ENCODE results near the gene CYREN.

Gene CYREN

DNA sequence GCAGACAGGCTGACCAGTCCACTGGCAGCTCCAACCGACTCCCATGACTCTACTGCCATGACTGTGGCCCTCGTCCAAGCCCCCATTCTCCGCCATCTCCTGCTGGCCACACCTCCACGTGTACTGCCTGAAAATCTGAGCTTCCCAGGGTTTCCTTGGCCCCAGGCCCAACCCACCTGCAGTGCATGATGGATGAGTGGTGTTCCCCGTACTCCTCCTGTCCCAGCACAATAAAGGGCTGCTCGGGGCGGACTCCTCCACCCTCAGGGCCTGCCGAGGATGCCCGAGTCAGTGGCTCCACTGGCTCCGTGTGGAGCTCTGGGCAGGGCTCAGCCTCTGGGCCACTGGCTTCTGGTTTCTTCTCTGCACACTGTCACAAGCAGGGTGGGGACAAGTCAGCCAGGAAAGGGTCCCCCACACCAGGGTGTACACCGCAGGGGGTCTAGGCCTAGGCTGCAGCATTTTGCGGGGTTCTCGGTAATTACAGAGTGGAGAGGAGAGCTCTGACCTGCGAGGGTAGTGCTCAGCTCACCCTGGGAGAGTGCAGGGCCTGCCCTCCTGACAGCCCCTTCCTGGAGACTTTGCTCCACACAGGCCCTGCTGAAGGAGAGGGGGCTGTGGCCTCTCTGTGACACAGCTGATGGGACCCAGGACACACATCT, 25.6 kb upstream of the CYREN start:
- no peak for DNase-seq

- DNase-seq: no peak
These were observed 24.6 kb upstream of the CYREN start for GRCh38 chr7:135195156-135195555.

GRCh38 chr7:135194494-135195095, 24.1 kb upstream of the CYREN start:
- DNase-seq: no peak

DNA sequence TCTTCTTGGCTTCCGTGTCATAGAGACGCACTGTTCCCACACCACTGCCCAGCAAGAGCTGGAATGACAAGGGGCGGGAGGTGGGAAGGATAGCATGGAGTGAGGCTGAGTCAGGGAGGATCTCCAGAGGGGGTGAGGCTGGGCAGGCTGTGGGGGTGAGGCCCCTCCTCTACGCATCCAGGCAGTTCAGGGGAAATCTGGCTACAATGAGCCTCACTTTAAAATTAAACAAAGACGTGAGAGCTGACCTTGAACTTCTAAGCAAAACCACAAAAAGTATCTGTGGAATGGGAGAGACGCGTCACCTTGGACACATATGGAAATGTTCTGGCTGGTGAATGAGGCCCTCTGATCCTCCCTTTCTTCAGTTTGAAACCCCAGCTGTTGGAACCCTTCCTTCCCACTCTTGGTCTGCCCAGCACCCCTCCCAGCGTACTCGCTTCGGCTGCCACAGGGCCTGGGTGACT, 23.1 kb upstream of the CYREN start:
- no peak for DNase-seq

DNA sequence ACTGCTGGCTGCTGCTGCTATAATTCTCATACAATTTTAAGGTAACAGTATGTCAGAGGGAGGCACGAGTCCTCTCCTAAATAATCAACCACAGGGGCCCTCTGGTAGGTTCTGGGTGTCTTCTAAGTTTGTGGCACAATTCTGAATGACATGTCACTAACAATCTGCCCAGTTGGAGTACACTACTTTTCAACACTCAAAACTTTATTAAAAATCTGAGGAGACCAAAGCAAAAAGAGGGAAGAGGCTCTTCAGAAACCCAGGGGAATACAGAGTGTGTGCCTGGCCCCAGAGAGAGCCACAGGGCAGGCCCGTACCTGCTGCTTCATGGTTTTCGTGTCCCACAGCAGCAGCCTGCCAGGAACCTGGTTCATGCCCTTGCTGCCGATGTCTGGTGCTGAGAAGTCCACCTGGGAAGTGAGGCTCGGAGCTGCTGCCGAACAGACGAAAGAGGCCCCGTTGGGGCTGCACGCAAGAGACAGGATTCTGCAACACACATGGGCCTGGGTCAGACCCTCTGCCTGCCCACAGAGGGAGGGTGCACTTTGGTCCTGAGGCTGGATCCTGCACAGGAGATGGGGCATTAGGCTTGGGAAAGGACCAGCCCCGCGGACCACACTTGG, 22.5 kb upstream of the CYREN start:
- no peak for DNase-seq

GRCh38 chr7:135190703-135191102, 20.2 kb upstream of the CYREN start:
- DNase-seq: no peak

DNA sequence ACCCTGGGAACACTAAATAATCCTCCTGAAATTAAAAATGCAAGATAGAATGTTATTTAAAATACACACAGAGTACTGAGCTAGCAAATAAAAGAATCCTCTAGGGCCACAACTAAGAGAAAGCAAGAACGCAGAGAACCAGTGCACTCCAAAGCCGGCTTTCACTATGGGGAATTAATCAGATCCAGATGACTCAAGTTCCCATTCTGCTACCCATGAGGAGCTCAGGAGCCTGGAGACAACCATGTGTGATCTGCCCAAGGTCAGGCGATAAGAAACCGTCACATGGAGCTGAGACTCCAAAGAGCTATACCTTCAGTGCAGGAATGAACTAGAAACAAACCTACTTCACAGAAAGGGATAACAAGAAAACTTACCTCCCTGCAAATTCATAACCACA, 19.5 kb upstream of the CYREN start:
- DNase-seq: no peak

GRCh38 chr7:135189221-135189662, 18.7 kb upstream of the CYREN start:
- no peak for DNase-seq

- DNase-seq: no peak
These were observed 17.9 kb upstream of the CYREN start for GRCh38 chr7:135188298-135188984.

DNA sequence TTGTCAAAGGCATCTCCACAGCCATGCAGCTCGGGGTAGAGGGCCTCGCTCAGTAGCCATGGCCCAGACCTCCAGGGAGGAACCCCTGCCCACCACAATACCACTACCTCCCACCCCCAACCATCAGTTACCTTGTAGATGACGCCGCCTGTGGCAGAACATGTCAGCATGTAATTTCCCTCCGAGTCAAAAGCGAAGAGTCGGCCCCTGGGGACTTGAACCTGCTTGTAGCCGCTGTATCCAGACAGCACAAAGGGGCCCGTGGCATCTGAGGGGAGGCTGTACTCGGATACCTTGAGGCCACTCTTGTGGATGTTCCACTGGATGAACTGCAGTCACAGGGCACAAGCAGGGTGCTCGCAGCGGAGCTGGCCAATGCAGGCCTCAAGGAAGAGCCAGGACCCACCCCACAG, 16.3 kb upstream of the CYREN start:
- DNase-seq: no peak

- no peak for DNase-seq
These were observed 15.7 kb upstream of the CYREN start for GRCh38 chr7:135186261-135186540.

DNA sequence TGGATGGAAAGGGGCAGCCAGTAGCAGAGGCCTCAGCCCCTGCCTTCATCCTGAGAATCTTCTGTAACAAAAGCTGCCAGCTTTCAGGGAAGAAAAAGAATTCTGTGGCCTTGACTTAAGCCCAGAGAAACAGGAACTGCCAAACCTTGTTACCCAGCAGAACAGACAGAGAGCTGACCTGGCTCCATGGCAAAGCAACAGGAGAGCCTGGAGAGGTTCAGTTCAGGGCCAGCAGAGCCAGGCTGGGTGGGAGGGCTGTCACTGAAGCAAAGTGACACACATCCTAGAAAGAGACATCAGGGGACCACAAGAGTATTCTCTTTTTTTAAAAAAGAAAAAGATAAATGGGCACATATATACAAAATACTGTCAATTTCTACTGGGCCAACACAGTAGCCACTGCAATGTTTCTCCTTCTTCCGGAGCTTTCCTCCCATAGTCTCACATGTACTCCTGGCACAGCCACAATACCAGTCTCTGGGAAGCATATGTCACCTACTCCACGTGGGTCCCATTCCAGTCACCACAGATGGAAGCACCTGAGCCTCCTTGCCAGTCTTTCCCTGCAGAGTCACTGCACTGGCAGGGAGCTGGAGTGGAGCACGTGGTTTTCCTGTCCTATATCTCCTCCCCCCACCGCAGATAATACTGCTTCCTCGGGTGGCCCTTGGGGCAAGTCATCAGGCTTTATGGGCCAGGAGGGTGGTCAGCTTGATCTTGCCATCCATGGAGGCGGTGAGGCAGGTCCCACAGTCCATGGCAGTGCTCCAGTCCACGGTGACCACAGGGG, 15.2 kb upstream of the CYREN start:
- no peak for DNase-seq

GRCh38 chr7:135184254-135184841, 13.8 kb upstream of the CYREN start:
- DNase-seq: no peak

DNA sequence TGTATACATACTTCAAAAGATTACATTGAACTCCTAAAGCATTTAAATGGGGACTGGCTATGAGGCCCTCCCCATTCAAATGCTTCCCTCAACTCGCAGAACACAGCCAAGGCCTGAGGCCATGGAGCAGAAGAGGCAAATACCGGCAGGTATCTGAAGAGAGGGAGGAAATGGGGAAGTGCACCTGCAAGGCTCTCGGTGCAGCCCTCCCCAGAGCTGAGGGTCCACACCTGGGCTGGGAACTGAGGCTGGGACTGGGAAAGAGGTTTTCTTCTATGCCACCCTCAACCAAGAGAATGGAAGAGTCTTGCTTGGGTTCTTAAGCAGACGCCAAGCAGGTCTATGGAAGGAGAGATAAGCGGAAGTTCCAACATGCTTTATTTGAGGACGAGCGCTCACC, 13.0 kb upstream of the CYREN start:
- no peak for DNase-seq

GRCh38 chr7:135181929-135182678, 11.6 kb upstream of the CYREN start:
- DNase-seq: no peak

DNA sequence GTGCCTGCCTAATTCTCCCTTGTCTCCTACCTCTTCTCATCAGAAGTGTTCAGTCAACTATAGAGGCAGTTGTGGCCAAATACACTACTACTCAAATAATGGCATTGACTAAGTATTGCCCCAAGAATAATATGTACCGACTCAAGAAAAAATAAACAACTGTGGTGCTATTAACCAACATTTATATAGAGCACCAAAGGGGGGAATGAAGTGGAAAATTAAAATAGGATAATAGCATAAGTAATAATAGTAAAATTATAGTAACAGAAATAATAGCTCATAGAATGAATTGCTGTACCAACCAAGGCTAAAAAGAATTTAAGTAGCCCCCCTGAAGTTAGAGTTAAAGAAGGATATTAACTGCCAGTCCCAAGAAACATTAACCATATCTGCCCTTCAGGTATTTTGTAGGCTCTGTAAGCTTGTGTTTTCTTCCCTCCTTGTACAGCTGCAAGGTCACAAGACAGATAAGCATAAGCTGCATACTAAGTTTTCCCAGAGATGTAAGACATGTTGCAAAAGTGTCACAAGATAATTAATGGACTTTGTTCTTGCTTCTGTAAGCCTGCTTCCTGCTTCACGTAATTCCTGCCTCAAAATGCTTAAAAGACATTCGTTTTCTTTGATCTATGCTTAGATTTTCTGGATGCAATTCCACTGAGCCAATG, 10.9 kb upstream of the CYREN start:
- no peak for DNase-seq

- DNase-seq: no peak
These were observed 9.6 kb upstream of the CYREN start for GRCh38 chr7:135180122-135180521.

GRCh38 chr7:135179321-135179925, 8.9 kb upstream of the CYREN start:
- DNase-seq: no peak

GRCh38 chr7:135178364-135178763, 7.9 kb upstream of the CYREN start:
- DNase-seq: no peak

GRCh38 chr7:135177028-135177696, 6.7 kb upstream of the CYREN start:
- no peak for DNase-seq
